ENCODE results near the gene ZNF700.

GRCh38 chr19:11882606-11883005 lies 42.3 kb upstream of the ZNF700 start:
- TF ChIP-seq EZH2 (IDR thresholded peaks at IDR 0.05; ENCODE audit: borderline replicate concordance, low read length), result no peak
- TF ChIP-seq, protein P1, sequence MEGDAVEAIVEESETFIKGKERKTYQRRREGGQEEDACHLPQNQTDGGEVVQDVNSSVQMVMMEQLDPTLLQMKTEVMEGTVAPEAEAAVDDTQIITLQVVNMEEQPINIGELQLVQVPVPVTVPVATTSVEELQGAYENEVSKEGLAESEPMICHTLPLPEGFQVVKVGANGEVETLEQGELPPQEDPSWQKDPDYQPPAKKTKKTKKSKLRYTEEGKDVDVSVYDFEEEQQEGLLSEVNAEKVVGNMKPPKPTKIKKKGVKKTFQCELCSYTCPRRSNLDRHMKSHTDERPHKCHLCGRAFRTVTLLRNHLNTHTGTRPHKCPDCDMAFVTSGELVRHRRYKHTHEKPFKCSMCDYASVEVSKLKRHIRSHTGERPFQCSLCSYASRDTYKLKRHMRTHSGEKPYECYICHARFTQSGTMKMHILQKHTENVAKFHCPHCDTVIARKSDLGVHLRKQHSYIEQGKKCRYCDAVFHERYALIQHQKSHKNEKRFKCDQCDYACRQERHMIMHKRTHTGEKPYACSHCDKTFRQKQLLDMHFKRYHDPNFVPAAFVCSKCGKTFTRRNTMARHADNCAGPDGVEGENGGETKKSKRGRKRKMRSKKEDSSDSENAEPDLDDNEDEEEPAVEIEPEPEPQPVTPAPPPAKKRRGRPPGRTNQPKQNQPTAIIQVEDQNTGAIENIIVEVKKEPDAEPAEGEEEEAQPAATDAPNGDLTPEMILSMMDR (IDR thresholded peaks at IDR 0.05; ENCODE audit: low read length), result no peak

Measured in OCI-LY1 (cell line).